DMS 273 treated with DMSO at 0.1 percent for 48 hours (cell line): ENCODE results near the gene MUC2.

Source experiments
- DNase-seq: peaks from one replicate; lab custom pipeline; 2025; lab: John Stamatoyannopoulos, UW

Gene MUC2

GRCh38 chr11:1051356-1052132 is 23.1 kb upstream of the MUC2 start:
- no peak for DNase-seq

GRCh38 chr11:1052133-1053011 is 22.3 kb upstream of the MUC2 start:
- DNase-seq: no peak

DNA sequence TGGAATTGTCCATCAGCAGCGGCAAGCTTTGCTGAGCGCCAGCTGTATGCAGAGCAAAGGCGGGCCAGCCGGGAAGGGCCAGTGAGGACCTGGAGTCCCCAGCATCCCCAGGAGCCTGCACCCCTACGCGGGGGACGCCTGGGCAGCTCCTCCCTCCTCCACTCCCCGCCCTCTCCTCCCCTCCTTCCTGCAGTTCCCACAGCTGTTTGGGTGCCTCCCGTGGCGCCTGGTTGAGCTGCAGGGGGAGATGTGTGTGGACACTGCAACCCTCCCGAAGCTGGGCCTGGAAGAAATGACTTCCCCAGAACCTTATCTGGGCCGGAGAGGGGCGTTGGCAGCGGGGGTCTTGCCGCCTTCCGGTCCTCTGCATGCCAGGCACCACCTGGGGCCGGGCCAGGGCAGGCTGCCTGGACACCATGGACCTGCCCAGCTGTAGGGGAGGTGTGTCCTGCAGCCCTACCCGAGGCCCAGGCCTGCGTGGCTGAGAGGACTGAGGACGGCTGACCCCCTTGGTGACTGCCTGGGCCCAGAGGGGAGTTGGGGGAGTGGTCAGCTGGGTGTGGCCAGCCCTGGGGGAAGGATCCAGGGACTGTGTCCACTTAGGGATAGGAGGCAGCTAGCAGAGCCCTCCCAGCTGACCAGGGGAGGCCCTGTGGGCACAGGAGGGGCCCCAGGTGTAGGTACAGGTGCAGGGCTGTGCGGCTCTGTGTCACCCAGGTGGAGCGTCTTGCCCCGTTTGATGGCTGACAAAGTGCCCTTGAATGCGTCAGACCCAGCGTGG is 21.4 kb upstream of the MUC2 start:
- DNase-seq: no peak

- no peak for DNase-seq
Measured at GRCh38 chr11:1054143-1055108, 20.2 kb upstream of the MUC2 start.

GRCh38 chr11:1055109-1055703 is 19.5 kb upstream of the MUC2 start:
- DNase-seq: no peak

DNA sequence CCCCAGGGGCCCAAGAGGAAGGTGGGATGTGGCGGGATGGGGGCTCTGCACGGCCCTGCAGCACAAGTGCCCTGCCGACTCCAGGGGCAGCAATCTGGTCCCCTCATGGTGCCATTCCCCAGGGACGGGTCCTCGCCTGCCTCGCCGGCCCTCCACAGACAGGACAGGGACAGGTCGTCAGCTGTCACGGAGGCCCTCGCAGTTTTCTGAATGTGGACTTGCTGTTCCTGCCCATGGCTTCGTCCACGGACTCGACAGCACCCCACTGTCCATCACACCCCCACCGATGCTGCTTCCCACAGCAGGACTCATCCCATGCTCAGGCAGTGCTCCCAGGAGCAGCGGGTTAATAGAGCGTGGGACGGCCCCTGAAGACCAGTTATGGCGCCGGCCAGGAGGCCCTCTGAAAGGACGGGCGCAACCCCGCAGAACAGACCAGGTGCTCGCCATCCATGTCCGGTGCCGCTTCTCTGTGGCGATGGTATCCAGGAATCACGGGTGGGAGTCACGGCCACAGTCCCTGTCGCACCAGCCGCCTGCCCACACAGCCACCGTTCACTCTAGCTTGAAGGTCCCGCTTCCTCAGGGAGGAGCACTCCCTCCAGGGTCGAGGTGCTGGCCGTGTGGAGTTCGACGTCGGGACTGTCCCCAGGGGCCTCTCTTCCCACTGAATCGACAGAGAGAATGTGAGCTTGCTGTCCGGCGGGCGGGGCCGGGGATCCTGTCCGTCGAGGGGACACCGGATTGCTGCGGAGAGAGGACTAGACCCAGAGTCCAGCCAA is 18.5 kb upstream of the MUC2 start:
- DNase-seq: no peak

GRCh38 chr11:1057806-1058205 is 16.9 kb upstream of the MUC2 start:
- no peak for DNase-seq

DNA sequence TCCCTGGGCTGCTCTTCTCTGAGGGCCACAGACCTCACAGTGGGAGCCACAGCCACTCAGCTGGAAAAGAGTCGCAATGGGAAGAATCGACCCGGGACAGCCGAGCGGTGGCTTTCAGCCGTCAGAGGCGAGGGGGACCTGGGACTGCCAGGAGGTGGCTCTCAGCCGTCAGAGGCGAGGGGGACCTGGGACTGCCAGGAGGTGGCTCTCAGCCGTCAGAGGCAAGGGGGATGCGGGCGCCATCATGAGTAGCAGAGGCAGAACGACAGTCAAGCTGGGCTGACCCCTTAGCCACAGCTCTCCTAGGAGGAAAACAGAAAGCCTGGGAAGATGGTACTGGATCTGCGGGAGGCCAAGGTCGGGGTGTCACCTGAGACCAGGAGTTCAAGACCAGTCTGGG is 14.9 kb upstream of the MUC2 start:
- no peak for DNase-seq

GRCh38 chr11:1060410-1060809 is 14.3 kb upstream of the MUC2 start:
- DNase-seq: no peak

GRCh38 chr11:1060852-1061616 is 13.6 kb upstream of the MUC2 start:
- DNase-seq: no peak

GRCh38 chr11:1062075-1062820 is 12.4 kb upstream of the MUC2 start:
- no peak for DNase-seq

DNA sequence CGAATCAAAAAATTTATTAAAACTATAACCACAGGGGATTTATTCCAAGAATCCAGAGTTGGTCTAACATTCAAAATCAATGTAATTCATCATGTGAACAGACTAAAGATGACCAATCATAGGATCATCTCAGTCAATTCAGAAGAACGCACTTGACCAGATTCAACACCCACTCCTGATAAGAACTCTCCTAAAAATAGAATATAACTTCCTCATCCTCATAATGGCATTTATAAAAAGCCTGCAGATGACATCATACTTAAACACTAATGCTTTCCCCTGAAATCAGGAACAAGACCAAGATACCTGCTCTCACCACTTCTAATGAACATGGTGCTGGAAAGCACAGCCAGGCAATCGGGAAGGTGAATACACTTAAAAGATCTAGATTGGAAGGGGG is 10.5 kb upstream of the MUC2 start:
- DNase-seq: no peak

GRCh38 chr11:1067812-1068496 is 6.7 kb upstream of the MUC2 start:
- DNase-seq: no peak

GRCh38 chr11:1069740-1070139 is 4.9 kb upstream of the MUC2 start:
- DNase-seq: no peak

GRCh38 chr11:1070594-1071462 is 3.8 kb upstream of the MUC2 start:
- DNase-seq: no peak

GRCh38 chr11:1071571-1072115 is 3.0 kb upstream of the MUC2 start:
- DNase-seq: no peak
